Activated CD4-positive, alpha-beta memory T cell treated with anti-CD3 and anti-CD28 coated beads, Interleukin-2, amount 10 ng/mL, durations not matched to agents 7 days and 5 days (primary cell): ENCODE results near the gene LAMA2. TPM values are rescaled to one million over a fixed set of nuclear protein-coding genes. Genes with fewer than 3 reads are reported as not detected.
"Not testable (repeated sequence)": the region's sequence is repeated elsewhere in the genome, so short reads cannot be mapped to it uniquely, and the experiment has no call there.

Experiments used
- CTCF ChIA-PET: fragments of 350-600 bp; sonication (Branson Sonifier 250); formaldehyde crosslinking; loops from one replicate; lab custom pipeline; 2021; ENCODE audit warnings: antibody characterized with exemption, inconsistent platforms; lab: Charles Lee
- POLR2A ChIA-PET: fragments of 350-600 bp; sonication (Branson Sonifier 250); formaldehyde crosslinking; loops from one replicate; lab custom pipeline; 2021; ENCODE audit warnings: antibody characterized with exemption; lab: Charles Lee
- DNase-seq: peaks from one replicate; pipeline ENCODE4 v3.0.0-alpha.2; 2020
- H3K27ac Mint-ChIP-seq: one replicate; pipeline ENCODE4 v1.8.0; 2021; ENCODE audit warnings: mild to moderate bottlenecking, mixed read lengths
- H3K27me3 Mint-ChIP-seq: one replicate; pipeline ENCODE4 v1.8.0; 2021; ENCODE audit warnings: mixed read lengths
- H3K36me3 Mint-ChIP-seq: one replicate; pipeline ENCODE4 v1.8.0; 2021; ENCODE audit warnings: low read depth, mixed read lengths
- H3K4me1 Mint-ChIP-seq: one replicate; pipeline ENCODE4 v1.8.0; 2021; ENCODE audit warnings: mixed read lengths
- H3K4me3 Mint-ChIP-seq: one replicate; pipeline ENCODE4 v1.8.0; 2021; ENCODE audit warnings: mild to moderate bottlenecking, mixed read lengths
- H3K9me3 Mint-ChIP-seq: one replicate; pipeline ENCODE4 v1.8.0; 2021; ENCODE audit warnings: mixed read lengths
- total RNA-seq, 2 experiments: library from RNA; stranded (reverse); gene quantifications; one replicate each; pipeline ENCODE4 v1.2.3, GENCODE V29; 2021

LAMA2 gene
- total RNA-seq, 2 experiments from 2014 or later = 0.15 to 0.53 TPM

GRCh38 chr6:129032602-129033001 lies 149.7 kb downstream of the LAMA2 start:
- Mint-ChIP-seq H3K27me3 (no peaks in the 10 kb centered on the region), H3K4me1 (no peaks in the 10 kb centered on the region), H3K9me3 (no peaks in the 10 kb centered on the region), H3K4me3 (no peak overlapping the region), H3K27ac (no peak overlapping the region), H3K36me3 (no peaks in the 10 kb centered on the region)
- no peak for DNase-seq
- ChIA-PET POLR2A (no interaction called here), CTCF (no interaction called here)

DNA sequence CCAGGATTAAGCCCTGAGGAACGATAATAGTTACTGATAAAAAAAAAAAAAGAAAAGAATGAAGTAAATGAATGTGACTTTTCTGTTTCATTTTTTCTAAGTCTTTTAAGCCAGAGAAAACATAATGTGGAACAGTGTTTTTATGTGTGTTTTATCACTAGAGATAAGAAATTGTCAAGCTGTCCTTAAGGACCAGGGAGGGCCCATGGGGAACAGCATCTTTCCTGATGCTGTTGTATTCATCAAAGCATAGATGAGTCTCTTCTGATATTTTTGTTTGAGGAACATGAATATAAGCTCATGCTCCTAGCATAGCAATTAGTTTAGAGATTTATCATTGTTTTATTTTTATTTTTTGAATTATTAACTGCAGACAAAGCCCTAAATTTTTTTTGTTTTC lies 150.2 kb downstream of the LAMA2 start:
- no peak overlapping the region for H3K27ac Mint-ChIP-seq
- POLR2A ChIA-PET = no interaction called here
- H3K9me3 Mint-ChIP-seq = no peaks in the 10 kb centered on the region
- no peaks in the 10 kb centered on the region for H3K4me1 Mint-ChIP-seq
- CTCF ChIA-PET = no interaction called here
- no peaks in the 10 kb centered on the region for H3K36me3 Mint-ChIP-seq
- no peaks in the 10 kb centered on the region for H3K27me3 Mint-ChIP-seq
- H3K4me3 Mint-ChIP-seq = no peak overlapping the region
- DNase-seq = no peak

DNA sequence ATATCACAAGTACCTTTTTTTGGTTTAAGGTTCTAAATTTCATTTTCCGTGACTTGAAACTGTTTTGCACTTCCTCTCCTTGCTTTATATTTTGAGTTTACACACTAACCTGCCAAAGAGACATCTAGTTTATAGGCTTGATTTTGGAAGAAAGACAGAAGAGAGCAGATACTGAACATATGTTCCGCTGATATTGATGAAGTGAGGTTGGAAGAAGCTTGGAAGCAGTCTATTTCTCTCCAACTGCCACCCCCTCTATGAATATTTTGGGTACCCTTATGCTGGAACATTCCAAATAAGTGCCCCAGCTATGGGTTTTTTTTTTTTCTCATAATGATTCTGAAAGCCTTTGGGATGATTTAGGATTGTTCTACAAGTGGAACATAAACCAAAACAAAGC lies 150.6 kb downstream of the LAMA2 start:
- ChIA-PET POLR2A (no interaction called here), CTCF (no interaction called here)
- no peaks in the 10 kb centered on the region for H3K9me3 Mint-ChIP-seq
- DNase-seq = no peak
- H3K27me3 Mint-ChIP-seq = no peaks in the 10 kb centered on the region
- no peaks in the 10 kb centered on the region for H3K4me1 Mint-ChIP-seq
- no peak overlapping the region for H3K27ac Mint-ChIP-seq
- H3K4me3 Mint-ChIP-seq = no peak overlapping the region
- no peaks in the 10 kb centered on the region for H3K36me3 Mint-ChIP-seq

- CTCF ChIA-PET = no interaction called here
These were observed 158.6 kb downstream of the LAMA2 start for GRCh38 chr6:129041563-129041962.

DNA sequence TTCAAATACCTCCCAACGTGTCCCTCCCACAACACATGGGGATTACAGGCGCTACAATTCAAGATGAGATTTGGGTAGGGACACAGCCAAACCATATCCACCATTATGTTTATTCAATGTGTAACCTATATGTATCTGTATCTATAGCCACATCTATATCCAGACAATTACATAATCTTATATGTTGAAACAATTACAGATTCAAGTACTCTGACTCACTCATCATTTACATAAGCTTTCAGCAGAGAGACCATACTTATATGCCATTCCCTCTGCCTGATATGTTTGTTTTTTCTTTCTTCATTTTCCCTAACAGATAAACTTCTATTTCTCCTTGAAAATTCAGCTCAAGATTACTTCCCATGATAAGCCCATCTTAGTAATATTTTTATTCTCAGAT lies 163.6 kb downstream of the LAMA2 start:
- H3K4me3 Mint-ChIP-seq = no peak overlapping the region
- H3K27me3 Mint-ChIP-seq = no peaks in the 10 kb centered on the region
- ChIA-PET CTCF (no interaction called here), POLR2A (no interaction called here)
- H3K9me3 Mint-ChIP-seq = no peaks in the 10 kb centered on the region
- H3K36me3 Mint-ChIP-seq = no peaks in the 10 kb centered on the region
- no peak for DNase-seq
- no peaks in the 10 kb centered on the region for H3K4me1 Mint-ChIP-seq
- H3K27ac Mint-ChIP-seq = no peak overlapping the region

More at GRCh38 chr6:129041563-129041962, 158.6 kb downstream of the LAMA2 start:
- no peak for DNase-seq
- H3K9me3 Mint-ChIP-seq = no peaks in the 10 kb centered on the region
- no peak overlapping the region for H3K4me3 Mint-ChIP-seq
- no peaks in the 10 kb centered on the region for H3K27me3 Mint-ChIP-seq
- no peak overlapping the region for H3K27ac Mint-ChIP-seq
- H3K36me3 Mint-ChIP-seq = no peaks in the 10 kb centered on the region
- POLR2A ChIA-PET = no interaction called here
- no peaks in the 10 kb centered on the region for H3K4me1 Mint-ChIP-seq

DNA sequence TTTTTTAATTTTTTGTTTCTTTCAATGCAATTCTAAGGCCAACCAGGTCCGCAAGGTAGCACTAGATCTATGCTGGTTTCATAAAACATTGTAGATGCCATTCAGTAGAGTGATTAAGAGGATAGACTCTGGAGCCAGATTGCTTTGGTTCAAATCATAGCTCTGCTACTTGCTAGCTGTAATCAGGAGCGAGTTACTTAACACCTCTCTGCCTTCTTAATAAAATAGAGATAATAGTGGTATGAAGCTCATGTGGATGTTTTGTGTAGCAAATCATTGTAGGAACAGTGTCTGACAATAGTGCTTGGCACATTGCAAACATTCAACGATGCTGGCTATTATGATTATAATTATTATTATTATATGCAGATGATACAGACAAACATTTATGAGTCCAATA lies 164.9 kb downstream of the LAMA2 start:
- no peaks in the 10 kb centered on the region for H3K4me1 Mint-ChIP-seq
- H3K36me3 Mint-ChIP-seq = no peaks in the 10 kb centered on the region
- H3K27me3 Mint-ChIP-seq = no peaks in the 10 kb centered on the region
- no peak overlapping the region for H3K4me3 Mint-ChIP-seq
- no peak overlapping the region for H3K27ac Mint-ChIP-seq
- no peaks in the 10 kb centered on the region for H3K9me3 Mint-ChIP-seq
- CTCF ChIA-PET = no interaction called here
- POLR2A ChIA-PET = no interaction called here
- DNase-seq = no peak

DNA sequence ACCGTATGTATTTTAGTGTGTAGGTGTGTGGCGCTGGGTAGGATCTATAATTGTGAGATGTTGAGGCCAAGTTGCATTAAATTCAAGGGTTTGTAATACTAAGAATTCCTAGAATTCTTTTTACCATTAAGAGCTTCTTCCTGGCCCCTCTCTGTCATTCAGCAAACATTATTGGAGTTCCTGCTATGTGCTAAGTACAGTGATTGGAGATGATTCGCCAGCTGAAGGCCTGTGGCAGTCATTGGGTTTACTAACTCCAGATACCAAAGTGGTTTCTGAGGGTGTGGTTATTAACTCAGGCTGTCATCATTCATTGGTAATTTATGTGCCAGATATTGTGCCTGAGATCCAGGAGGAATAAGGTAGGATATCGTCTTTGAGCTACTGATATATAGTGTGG lies 167.1 kb downstream of the LAMA2 start:
- no peak for DNase-seq
- no peaks in the 10 kb centered on the region for H3K9me3 Mint-ChIP-seq
- H3K27ac Mint-ChIP-seq = no peak overlapping the region
- no peaks in the 10 kb centered on the region for H3K27me3 Mint-ChIP-seq
- H3K4me1 Mint-ChIP-seq = no peaks in the 10 kb centered on the region
- no peaks in the 10 kb centered on the region for H3K36me3 Mint-ChIP-seq
- POLR2A ChIA-PET = no interaction called here
- CTCF ChIA-PET = no interaction called here
- H3K4me3 Mint-ChIP-seq = no peak overlapping the region

DNA sequence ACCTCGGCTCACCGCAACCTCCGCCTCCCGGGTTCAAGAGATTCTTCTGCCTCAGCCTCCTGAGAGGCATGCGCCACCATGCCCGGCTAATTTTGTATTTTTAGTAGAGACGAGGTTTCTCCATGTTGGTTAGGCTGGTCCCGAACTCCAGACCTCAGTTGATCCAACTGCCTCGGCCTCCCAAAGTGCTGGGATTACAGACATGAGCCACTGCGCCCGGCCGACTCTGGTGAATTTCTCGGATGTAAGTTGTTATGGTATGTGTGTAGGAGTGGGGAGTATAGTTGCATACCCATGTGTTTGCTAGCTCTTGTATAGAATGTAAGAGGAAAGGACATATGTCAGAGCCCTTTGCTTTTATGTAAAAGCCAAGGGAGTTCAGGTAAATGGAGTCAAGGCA lies 170.2 kb downstream of the LAMA2 start:
- H3K27me3 Mint-ChIP-seq, POLR2A ChIA-PET, CTCF ChIA-PET, H3K27ac Mint-ChIP-seq, H3K9me3 Mint-ChIP-seq, H3K4me1 Mint-ChIP-seq, H3K36me3 Mint-ChIP-seq, DNase-seq, H3K4me3 Mint-ChIP-seq: not testable (repeated sequence)

- ChIA-PET POLR2A (no interaction called here), CTCF (no interaction called here)
- H3K9me3 Mint-ChIP-seq = no peaks in the 10 kb centered on the region
- DNase-seq = no peak
- no peak overlapping the region for H3K4me3 Mint-ChIP-seq
- no peaks in the 10 kb centered on the region for H3K4me1 Mint-ChIP-seq
- no peak overlapping the region for H3K27ac Mint-ChIP-seq
- no peaks in the 10 kb centered on the region for H3K36me3 Mint-ChIP-seq
- H3K27me3 Mint-ChIP-seq = no peaks in the 10 kb centered on the region
These were observed 172.9 kb downstream of the LAMA2 start for GRCh38 chr6:129055796-129056195.

DNA sequence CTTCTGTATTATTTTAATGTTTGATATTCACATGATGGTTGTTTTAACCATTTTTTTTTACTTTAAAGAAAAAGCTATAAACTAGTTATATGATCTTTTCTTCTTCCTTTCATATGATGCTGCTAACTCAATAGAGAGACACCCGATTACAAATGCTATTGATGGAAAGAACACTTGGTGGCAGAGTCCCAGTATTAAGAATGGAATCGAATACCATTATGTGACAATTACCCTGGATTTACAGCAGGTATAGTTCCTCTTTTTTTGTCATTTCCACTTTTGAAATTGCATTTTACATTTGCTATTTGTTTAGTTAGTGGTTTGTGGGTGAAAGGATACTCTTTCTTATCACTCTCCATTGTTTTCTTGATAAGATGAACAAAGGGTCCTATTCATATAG lies 176.7 kb downstream of the LAMA2 start:
- ChIA-PET POLR2A (no interaction called here), CTCF (no interaction called here)
- H3K27ac Mint-ChIP-seq = no peak overlapping the region
- no peaks in the 10 kb centered on the region for H3K9me3 Mint-ChIP-seq
- no peak overlapping the region for H3K4me3 Mint-ChIP-seq
- no peaks in the 10 kb centered on the region for H3K36me3 Mint-ChIP-seq
- no peaks in the 10 kb centered on the region for H3K4me1 Mint-ChIP-seq
- DNase-seq = no peak
- no peaks in the 10 kb centered on the region for H3K27me3 Mint-ChIP-seq

DNA sequence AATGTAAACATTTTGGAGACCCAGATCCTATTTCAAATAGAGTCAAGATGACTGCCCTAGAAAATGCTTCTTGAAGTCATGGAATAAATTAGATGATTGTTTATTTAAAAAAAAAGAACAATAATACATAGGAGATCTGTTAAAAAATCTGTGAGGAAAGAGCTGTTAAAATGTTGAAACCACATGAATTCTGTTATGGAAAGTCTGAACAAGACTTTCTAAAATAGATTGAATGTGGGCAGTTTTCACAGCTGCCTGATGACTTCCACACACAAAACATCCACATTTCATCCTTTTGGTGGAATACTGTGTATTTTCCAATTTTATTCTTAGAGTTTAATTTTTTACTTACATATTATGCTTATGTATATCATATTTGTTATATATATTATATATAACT lies 186.1 kb downstream of the LAMA2 start:
- Mint-ChIP-seq H3K9me3 (no peaks in the 10 kb centered on the region), H3K36me3 (no peaks in the 10 kb centered on the region), H3K27me3 (peaks cover under 1% of the 10 kb centered on the region), H3K27ac (no peak overlapping the region), H3K4me1 (no peaks in the 10 kb centered on the region), H3K4me3 (no peak overlapping the region)
- no peak for DNase-seq
- CTCF ChIA-PET = no interaction called here
- POLR2A ChIA-PET = no interaction called here

GRCh38 chr6:129073051-129073450 lies 190.1 kb downstream of the LAMA2 start:
- no peak overlapping the region for H3K27ac Mint-ChIP-seq
- POLR2A ChIA-PET = no interaction called here
- CTCF ChIA-PET = no interaction called here
- H3K4me1 Mint-ChIP-seq = no peaks in the 10 kb centered on the region
- DNase-seq = no peak
- no peak overlapping the region for H3K4me3 Mint-ChIP-seq
- H3K27me3 Mint-ChIP-seq = peaks cover 2% of the 10 kb centered on the region
- H3K36me3 Mint-ChIP-seq = no peaks in the 10 kb centered on the region
- H3K9me3 Mint-ChIP-seq = no peaks in the 10 kb centered on the region

GRCh38 chr6:129073691-129074395 lies 190.9 kb downstream of the LAMA2 start:
- H3K9me3 Mint-ChIP-seq = no peaks in the 10 kb centered on the region
- POLR2A ChIA-PET = no interaction called here

DNA sequence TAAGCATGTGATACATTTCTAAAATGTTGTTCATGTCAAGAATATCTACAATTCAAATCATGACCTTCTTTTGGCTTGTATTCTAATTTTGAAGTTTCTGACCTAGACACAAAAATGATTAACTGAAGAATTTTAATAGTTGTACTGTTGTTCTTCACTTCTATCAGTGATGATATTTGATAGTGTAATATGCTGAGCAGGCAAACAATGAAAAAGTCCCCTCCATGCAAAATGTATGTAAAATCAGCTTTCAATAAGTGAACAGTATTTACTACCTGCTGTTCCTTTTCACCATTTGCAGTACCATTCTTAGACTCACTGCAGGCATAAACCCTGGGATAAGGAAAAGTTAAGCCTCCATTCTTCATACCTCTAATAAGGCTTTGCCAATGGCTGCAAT lies 201.5 kb downstream of the LAMA2 start:
- Mint-ChIP-seq H3K4me1 (no peaks in the 10 kb centered on the region), H3K36me3 (no peaks in the 10 kb centered on the region), H3K9me3 (no peaks in the 10 kb centered on the region), H3K27ac (no peak overlapping the region), H3K27me3 (no peaks in the 10 kb centered on the region), H3K4me3 (no peak overlapping the region)
- CTCF ChIA-PET = no interaction called here
- no peak for DNase-seq
- POLR2A ChIA-PET = no interaction called here

More at GRCh38 chr6:129073691-129074395, 190.9 kb downstream of the LAMA2 start:
- Mint-ChIP-seq H3K27me3 (peaks cover 2% of the 10 kb centered on the region), H3K36me3 (no peaks in the 10 kb centered on the region), H3K4me3 (no peak overlapping the region), H3K4me1 (no peaks in the 10 kb centered on the region), H3K27ac (no peak overlapping the region)
- CTCF ChIA-PET = no interaction called here
- DNase-seq = no peak
